Stimulated activated naive B cell treated with anti-CD40 and anti-IgM and Interleukin-4, amounts not matched to agents 10 μg/mL and 1 μg/mL and 100 μg/mL, for 72 hours (primary cell): ENCODE results near the gene CPXM1.
A peak's percentile ranks its signal among the peaks of the same experiment; 100 is the strongest.

ENCODE experiments used
- ATAC-seq, 2 donors: fragments of 150-1000 bp; cut with Tn5 transposase; replicated peaks; 2 replicates each; pipeline ENCODE4 v1.10.0; 2021; ENCODE audit warnings: moderate library complexity in 1 of 2
- DNase-seq: peaks from one replicate; pipeline ENCODE4 v3.0.0; 2021
- H3K27ac Mint-ChIP-seq: one replicate; pipeline ENCODE4 v1.8.0; 2022; ENCODE audit warnings: mild to moderate bottlenecking, mixed read lengths
- H3K27me3 Mint-ChIP-seq, 2 donors: one replicate each; pipeline ENCODE4 v1.8.0; 2022; ENCODE audit warnings: mixed read lengths in 2 of 2
- H3K36me3 Mint-ChIP-seq, 2 donors: one replicate each; pipeline ENCODE4 v1.8.0; 2022; ENCODE audit warnings: mixed read lengths in 2 of 2, mild to moderate bottlenecking in 1 of 2
- H3K4me1 Mint-ChIP-seq, 2 donors: one replicate each; pipeline ENCODE4 v1.8.0; 2022; ENCODE audit warnings: mixed read lengths in 2 of 2, mild to moderate bottlenecking in 1 of 2
- H3K4me3 Mint-ChIP-seq, 2 donors: one replicate each; pipeline ENCODE4 v1.8.0; 2022; ENCODE audit warnings: mild to moderate bottlenecking in 2 of 2, mixed read lengths in 2 of 2, moderate library complexity in 1 of 2
- H3K9me3 Mint-ChIP-seq, 2 donors: one replicate each; pipeline ENCODE4 v1.8.0; 2022; ENCODE audit warnings: mixed read lengths in 2 of 2, mild to moderate bottlenecking in 1 of 2

The CPXM1 gene

GRCh38 chr20:2757969-2758368 is 42.5 kb downstream of the CPXM1 start:
- H3K27me3 Mint-ChIP-seq, result peaks cover 79 to 83% of the 10 kb centered on the region in 2 donors
- no peak overlapping the region for H3K4me3 Mint-ChIP-seq
- DNase-seq (no peak), ATAC-seq (no peak)
- no peaks in the 10 kb centered on the region for H3K9me3 Mint-ChIP-seq
- H3K4me1 Mint-ChIP-seq, result peaks cover 12 to 14% of the 10 kb centered on the region in 2 donors
- H3K36me3 Mint-ChIP-seq, result no peaks in the 10 kb centered on the region
- H3K27ac Mint-ChIP-seq, result no peak overlapping the region

- H3K9me3 Mint-ChIP-seq, result no peaks in the 10 kb centered on the region
Observed at GRCh38 chr20:2757001-2757400, 43.4 kb downstream of the CPXM1 start.

GRCh38 chr20:2756056-2756611 is 44.3 kb downstream of the CPXM1 start:
- no peak for DNase-seq
- peaks cover 81 to 86% of the 10 kb centered on the region in 2 donors for H3K27me3 Mint-ChIP-seq
- no peaks in the 10 kb centered on the region for H3K9me3 Mint-ChIP-seq
- ATAC-seq, result no peak
- peaks cover 16 to 22% of the 10 kb centered on the region in 2 donors for H3K4me1 Mint-ChIP-seq
- no peak overlapping the region for H3K27ac Mint-ChIP-seq
- no peaks in the 10 kb centered on the region for H3K36me3 Mint-ChIP-seq
- H3K4me3 Mint-ChIP-seq, result no peak overlapping the region

More at GRCh38 chr20:2757001-2757400, 43.4 kb downstream of the CPXM1 start:
- DNase-seq (no peak), ATAC-seq (no peak)
- Mint-ChIP-seq H3K36me3 (no peaks in the 10 kb centered on the region), H3K27ac (no peak overlapping the region), H3K27me3 (peaks cover 84 to 89% of the 10 kb centered on the region in 2 donors), H3K4me1 (peaks cover 14 to 18% of the 10 kb centered on the region in 2 donors), H3K4me3 (no peak overlapping the region)

- H3K27me3 Mint-ChIP-seq, result peaks cover 81 to 86% of the 10 kb centered on the region in 2 donors
- H3K4me1 Mint-ChIP-seq, result peaks cover 20 to 28% of the 10 kb centered on the region in 2 donors
- H3K4me3 Mint-ChIP-seq, result no peak overlapping the region
- no peak for ATAC-seq
- no peaks in the 10 kb centered on the region for H3K36me3 Mint-ChIP-seq
- no peak overlapping the region for H3K27ac Mint-ChIP-seq
- no peak for DNase-seq
- no peaks in the 10 kb centered on the region for H3K9me3 Mint-ChIP-seq
Observed at GRCh38 chr20:2755451-2756055, 44.9 kb downstream of the CPXM1 start.

GRCh38 chr20:2754424-2754823 is 46.0 kb downstream of the CPXM1 start:
- Mint-ChIP-seq H3K4me3 (no peak overlapping the region), H3K36me3 (no peaks in the 10 kb centered on the region), H3K9me3 (no peaks in the 10 kb centered on the region), H3K4me1 (peaks cover 26 to 37% of the 10 kb centered on the region in 2 donors), H3K27me3 (peaks cover 82 to 86% of the 10 kb centered on the region in 2 donors), H3K27ac (no peak overlapping the region)
- ATAC-seq, result no peak
- DNase-seq, result no peak

- no peak overlapping the region for H3K27ac Mint-ChIP-seq
- H3K36me3 Mint-ChIP-seq, result no peaks in the 10 kb centered on the region
- H3K27me3 Mint-ChIP-seq, result peaks cover 77 to 79% of the 10 kb centered on the region in 2 donors
- ATAC-seq, result no peak
- H3K4me3 Mint-ChIP-seq, result peak overlapping the region; percentile 13 to 53
- peaks cover 26 to 37% of the 10 kb centered on the region in 2 donors for H3K4me1 Mint-ChIP-seq
- no peaks in the 10 kb centered on the region for H3K9me3 Mint-ChIP-seq
- no peak for DNase-seq
Observed at GRCh38 chr20:2753461-2754040, 46.9 kb downstream of the CPXM1 start.

GRCh38 chr20:2752567-2753460 is 47.6 kb downstream of the CPXM1 start:
- H3K36me3 Mint-ChIP-seq, result no peaks in the 10 kb centered on the region
- H3K9me3 Mint-ChIP-seq, result no peaks in the 10 kb centered on the region
- peak overlapping the region; percentile 75 to 80 for H3K4me3 Mint-ChIP-seq
- peaks cover 26 to 37% of the 10 kb centered on the region in 2 donors for H3K4me1 Mint-ChIP-seq
- no peak for DNase-seq
- H3K27ac Mint-ChIP-seq, result peak overlapping the region; percentile 56
- H3K27me3 Mint-ChIP-seq, result peaks cover 72 to 75% of the 10 kb centered on the region in 2 donors
- peak in 1 of 2 donors; percentile 6 for ATAC-seq

- no peak overlapping the region for H3K27ac Mint-ChIP-seq
- H3K9me3 Mint-ChIP-seq, result no peaks in the 10 kb centered on the region
- DNase-seq, result peak; percentile 16
- peak; percentile 35 to 58 for ATAC-seq
- peak overlapping the region in 1 of 2 donors; percentile 75 for H3K4me3 Mint-ChIP-seq
- peaks cover 26 to 37% of the 10 kb centered on the region in 2 donors for H3K4me1 Mint-ChIP-seq
- peaks cover 65 to 72% of the 10 kb centered on the region in 2 donors for H3K27me3 Mint-ChIP-seq
- H3K36me3 Mint-ChIP-seq, result no peaks in the 10 kb centered on the region
Observed at GRCh38 chr20:2751878-2752566, 48.4 kb downstream of the CPXM1 start.

GRCh38 chr20:2751347-2751877 is 49.0 kb downstream of the CPXM1 start:
- no peak overlapping the region for H3K27ac Mint-ChIP-seq
- H3K4me3 Mint-ChIP-seq, result peak overlapping the region; percentile 23 to 57
- ATAC-seq (no peak), DNase-seq (no peak)
- peaks cover 59 to 65% of the 10 kb centered on the region in 2 donors for H3K27me3 Mint-ChIP-seq
- H3K9me3 Mint-ChIP-seq, result no peaks in the 10 kb centered on the region
- peaks cover 24 to 37% of the 10 kb centered on the region in 2 donors for H3K4me1 Mint-ChIP-seq
- H3K36me3 Mint-ChIP-seq, result no peaks in the 10 kb centered on the region

- ATAC-seq (peak; percentile 42 to 53), DNase-seq (no peak)
Observed at GRCh38 chr20:2750491-2751251, 49.8 kb downstream of the CPXM1 start.

GRCh38 chr20:2749951-2750490 is 50.4 kb downstream of the CPXM1 start:
- Mint-ChIP-seq H3K9me3 (no peaks in the 10 kb centered on the region), H3K4me3 (no peak overlapping the region), H3K36me3 (no peaks in the 10 kb centered on the region), H3K27me3 (peaks cover 49 to 56% of the 10 kb centered on the region in 2 donors), H3K4me1 (peaks cover 24 to 37% of the 10 kb centered on the region in 2 donors), H3K27ac (no peak overlapping the region)
- DNase-seq (no peak), ATAC-seq (no peak)

More at GRCh38 chr20:2750491-2751251, 49.8 kb downstream of the CPXM1 start:
- no peaks in the 10 kb centered on the region for H3K9me3 Mint-ChIP-seq
- peaks cover 24 to 37% of the 10 kb centered on the region in 2 donors for H3K4me1 Mint-ChIP-seq
- no peaks in the 10 kb centered on the region for H3K36me3 Mint-ChIP-seq
- peaks cover 51 to 58% of the 10 kb centered on the region in 2 donors for H3K27me3 Mint-ChIP-seq
- H3K27ac Mint-ChIP-seq, result peak overlapping the region; percentile 62
- H3K4me3 Mint-ChIP-seq, result peak overlapping the region; percentile 23 to 57

- H3K36me3 Mint-ChIP-seq, result no peaks in the 10 kb centered on the region
- no peak overlapping the region for H3K27ac Mint-ChIP-seq
- no peak overlapping the region for H3K4me3 Mint-ChIP-seq
- H3K4me1 Mint-ChIP-seq, result peaks cover 24 to 37% of the 10 kb centered on the region in 2 donors
- DNase-seq (no peak), ATAC-seq (no peak)
- peaks cover 46 to 52% of the 10 kb centered on the region in 2 donors for H3K27me3 Mint-ChIP-seq
- H3K9me3 Mint-ChIP-seq, result no peaks in the 10 kb centered on the region
Observed at GRCh38 chr20:2749343-2749950, 51.0 kb downstream of the CPXM1 start.
